HepG2 (cell line): ENCODE results near the gene OVCH2. TPM values are rescaled to one million over a fixed set of nuclear protein-coding genes. Genes with fewer than 3 reads are reported as not detected.

Source experiments
- ATAC-seq: fragments of 200-7000 bp; cut with Tn5 transposase; 3 replicates; pipeline ENCODE4 v1.9.1; 2020; ENCODE audit warnings: mild to moderate bottlenecking, moderate library complexity
- BruUV-seq: library from RNA; stranded (reverse); fragments of 400-500 nt; replicated peaks from 2 replicates; lab custom pipeline; 2021; lab: Mats Ljungman, UMichigan
- CTCF ChIA-PET: fragments of 300-600 bp; formaldehyde crosslinking; extraction: SDS; loops from one replicate; lab custom pipeline; 2021; ENCODE audit warnings: low total read pairs, inconsistent platforms, low intra/inter-chr PET ratio; lab: Yijun Ruan, JAX
- POLR2A ChIA-PET: fragments of 350-600 bp; sonication (Branson Sonifier 250); formaldehyde crosslinking; loops from one replicate; lab custom pipeline; 2020; ENCODE audit warnings: antibody characterized with exemption, inconsistent platforms; lab: Yijun Ruan, JAX
- DNase-seq: peaks from one replicate; pipeline ENCODE4 v3.0.0-alpha.2; 2015; ENCODE audit warnings: low spot score
- FAIRE-seq: peaks from 3 replicates; lab custom pipeline; 2011; peaks lifted over from hg19 to GRCh38; lab: Jason Lieb, UNC
- H2AFZ ChIP-seq: one replicate; pipeline ENCODE4 v1.6.1; 2011; ENCODE audit warnings: low read length, inconsistent platforms
- H3K27ac ChIP-seq: fragments of 300-600 bp; 3 replicates; pipeline ENCODE4 v1.8.0; 2011; ENCODE audit warnings: mixed run types, mild to moderate bottlenecking, mixed read lengths, low read length, inconsistent platforms; ENCODE audit not compliant: insufficient read depth; ENCODE audit errors: extremely low read length
- H3K27me3 ChIP-seq, 2 experiments: fragments of 200-600 bp in 1 of 2; 2 replicates in 1 of 2; 3 replicates in 1 of 2; pipeline versions ENCODE4 v1.6.0 to v1.8.0; 2011; ENCODE audit warnings: low read length in 2 of 2, mild to moderate bottlenecking in 2 of 2, moderate library complexity in 2 of 2, inconsistent platforms in 1 of 2; ENCODE audit not compliant: insufficient read depth in 2 of 2, control insufficient read depth in 1 of 2
- H3K36me3 ChIP-seq, 2 experiments: fragments of 200-600 bp in 1 of 2; replicated peaks in 1 of 2; 2 replicates in 1 of 2; 3 replicates in 1 of 2; pipeline versions ENCODE4 v1.5.1 to v1.8.0; 2011; ENCODE audit warnings: low read length in 2 of 2, inconsistent platforms in 1 of 2; ENCODE audit not compliant: insufficient read depth in 2 of 2, control insufficient read depth in 1 of 2
- H3K4me1 ChIP-seq: 2 replicates; pipeline ENCODE4 v1.5.1; 2012; ENCODE audit warnings: low read length, inconsistent platforms; ENCODE audit not compliant: insufficient read depth
- H3K4me2 ChIP-seq: 2 replicates; pipeline ENCODE4 v1.6.0; 2011; ENCODE audit warnings: low read depth, low read length, inconsistent platforms
- H3K4me3 ChIP-seq, 3 experiments: fragments of 200-600 bp in 1 of 3; sonication (generic), shearing (Covaris generic) in 1 of 3; replicated peaks in 1 of 3; 2 replicates each; pipeline ENCODE4 v1.5.1; 2011 to 2016; ENCODE audit warnings: low read length in 3 of 3, inconsistent platforms in 2 of 3, low read depth in 2 of 3, mild to moderate bottlenecking in 2 of 3, control low read depth in 1 of 3, mixed read lengths in 1 of 3; ENCODE audit not compliant: insufficient read depth in 1 of 3
- H3K79me2 ChIP-seq: one replicate; pipeline ENCODE4 v1.6.1; 2011; ENCODE audit warnings: low read length, inconsistent platforms; ENCODE audit not compliant: insufficient read depth
- H3K9ac ChIP-seq: 2 replicates; pipeline ENCODE4 v1.6.0; 2011; ENCODE audit warnings: mild to moderate bottlenecking, low read depth, low read length, inconsistent platforms; ENCODE audit not compliant: insufficient read depth
- H3K9me3 ChIP-seq: 2 replicates; pipeline ENCODE4 v1.5.1; 2012; ENCODE audit warnings: mild to moderate bottlenecking, low read length
- H4K20me1 ChIP-seq: 2 replicates; pipeline ENCODE4 v1.6.0; 2011; ENCODE audit warnings: inconsistent platforms, mild to moderate bottlenecking, low read length, moderate library complexity; ENCODE audit not compliant: insufficient read depth
- ARID3A ChIP-seq: IDR thresholded peaks from 2 replicates; pipeline ENCODE4 v1.6.1; 2012; ENCODE audit warnings: low read depth, low read length, improper control_type of control experiment
- ATF2 ChIP-seq: sonication (generic); formaldehyde crosslinking; IDR thresholded peaks from 2 replicates; pipeline ENCODE4 v1.4.0; 2020; ENCODE audit warnings: missing genetic modification reagents
- EZH2 ChIP-seq: conservative IDR thresholded peaks from 2 replicates; pipeline ENCODE4 v1.6.1; 2012; ENCODE audit warnings: mild to moderate bottlenecking, low read depth, low read length, moderate library complexity
- GATA4 ChIP-seq: sonication (generic); IDR thresholded peaks from 2 replicates; pipeline ENCODE4 v1.6.1; 2016; ENCODE audit warnings: antibody characterized with exemption, low read depth, borderline replicate concordance
- HBP1 ChIP-seq: IDR thresholded peaks from 2 replicates; pipeline ENCODE4 v1.6.1; 2016; ENCODE audit warnings: low read depth, control low read depth
- HES4 ChIP-seq: sonication (generic); formaldehyde crosslinking; IDR thresholded peaks from 2 replicates; pipeline ENCODE4 v1.9.0; 2021; ENCODE audit warnings: mild to moderate bottlenecking, missing genetic modification reagents, borderline replicate concordance
- MTERF4 ChIP-seq: sonication (generic); formaldehyde crosslinking; IDR thresholded peaks from 2 replicates; pipeline ENCODE4 v1.8.0; 2023; ENCODE audit warnings: mild to moderate bottlenecking, missing genetic modification reagents
- PRDM4 ChIP-seq: sonication (generic); formaldehyde crosslinking; IDR thresholded peaks from 2 replicates; pipeline ENCODE4 v1.9.0; 2021; ENCODE audit warnings: missing genetic modification reagents, borderline replicate concordance
- SAP130 ChIP-seq: IDR thresholded peaks from 2 replicates; pipeline ENCODE4 v1.6.1; 2016; ENCODE audit warnings: low read depth
- TCF12 ChIP-seq, 2 experiments: fragments of 450-650 bp in 1 of 2; sonication (generic) in 1 of 2; formaldehyde crosslinking in 1 of 2; IDR thresholded peaks; 2 replicates each; pipeline versions ENCODE4 v1.6.1 to v1.8.0; 2017 to 2022; ENCODE audit warnings: antibody characterized with exemption in 1 of 2, mild to moderate bottlenecking in 1 of 2, missing genetic modification reagents in 1 of 2, moderate library complexity in 1 of 2
- ZNF512 ChIP-seq: sonication (generic); formaldehyde crosslinking; IDR thresholded peaks from 2 replicates; pipeline ENCODE4 v1.4.0; 2020; ENCODE audit warnings: mild to moderate bottlenecking, missing genetic modification reagents
- ZNF576 ChIP-seq: sonication (generic); formaldehyde crosslinking; IDR thresholded peaks from 2 replicates; pipeline ENCODE4 v1.4.0; 2020; ENCODE audit warnings: mild to moderate bottlenecking, missing genetic modification reagents
- WGBS: methylation state at CpG from one replicate; pipeline ENCODE4 v1.1.6; 2017; ENCODE audit warnings: low lambda C conversion rate; 5-methylcytosine and 5-hydroxymethylcytosine counted together
- in situ Hi-C: cut with HindIII; loops from 2 replicates; pipeline ENCODE4 v1.10.0; 2017; ENCODE audit warnings: low pct_unique_long_range_greater_than_20kb; ENCODE audit not compliant: extremely low pct_ligation_motif_present
- intact Hi-C: fragments of 100-400 bp; cut with micrococcal nuclease; formaldehyde crosslinking; loops from one replicate; pipeline ENCODE4 v1.10.0; 2022; ENCODE audit not compliant: unreplicated experiment
- polyA plus RNA-seq, 8 experiments: library from polyadenylated mRNA; depleted of rRNA in 3 of 8; stranded (reverse) in 7 of 8; unstranded in 1 of 8; fragments of >200 nt; fragmentation: Illumina TruSeq in 4 of 8; extraction: Trizol in 4 of 8; gene quantifications; 2 replicates each; pipeline versions ENCODE4 v1.2.1 to v1.2.3, GENCODE V29; 2011 to 2016; ENCODE audit warnings: low read depth in 4 of 8, missing spikeins in 1 of 8, mixed read lengths in 1 of 8; ENCODE audit not compliant: insufficient read depth in 1 of 8
- total RNA-seq, 5 experiments: library from RNA; depleted of rRNA; stranded (reverse); fragments of >200 nt; fragmentation: Illumina TruSeq; extraction: Trizol; gene quantifications; 2 replicates each; pipeline ENCODE4 v1.2.3, GENCODE V29; 2016; ENCODE audit warnings: low read depth in 1 of 5

The OVCH2 gene
- total and polyA plus RNA-seq, 2 of the 13 experiments (the other 11 are each of a cell fraction or from before 2014, with no cell fraction given): not detected

- H3K9ac ChIP-seq: no peak overlapping the region
- no peaks in the 10 kb centered on the region for H4K20me1 ChIP-seq
- DNase-seq: no peak
- no peak overlapping the region for H3K4me3 ChIP-seq
- WGBS: 100% methylated on average over 2 of the region's 4 CpGs
- no peaks in the 10 kb centered on the region for H3K79me2 ChIP-seq
- ChIA-PET POLR2A (no interaction called here), CTCF (no interaction called here)
- peaks cover 30 to 61% of the 10 kb centered on the region in 2 experiments for H3K36me3 ChIP-seq
- in situ Hi-C loops (loop anchor here (5.0 kb wide), 1 partner anchor 82 kb away; no protein-coding TSS in a partner anchor), intact Hi-C loops (no loop called here)
- no peak overlapping the region for H3K27ac ChIP-seq
- no peaks in the 10 kb centered on the region for H3K9me3 ChIP-seq
- peaks cover 36% of the 10 kb centered on the region for H3K4me1 ChIP-seq
- no TSS peak for BruUV-seq
- ATAC-seq: no peak
- H3K4me2 ChIP-seq: no peak overlapping the region
- no peaks in the 10 kb centered on the region for H3K27me3 ChIP-seq
- H2AFZ ChIP-seq: no peak overlapping the region
- no peak for FAIRE-seq
- TF ChIP-seq EZH2 (no peak), ARID3A (no peak), ATF2 (CRISPR knock-in tag) (no peak), SAP130 (no peak), MTERF4 (CRISPR knock-in tag) (no peak), GATA4 (no peak), PRDM4 (CRISPR knock-in tag) (no peak), HBP1 (CRISPR knock-in tag) (no peak), ZNF512 (no peak), HES4 (CRISPR knock-in tag) (no peak), ZNF576 (CRISPR knock-in tag) (no peak), TCF12 (IDR thresholded peaks at IDR 0.05) (no peak), TCF12 (CRISPR knock-in tag; IDR thresholded peaks at IDR 0.05) (no peak)
Measured at GRCh38 chr11:7654195-7654705, 52.0 kb downstream of the OVCH2 start.
